Anterior cingulate cortex (tissue), 58 donors: Measurements from ENCODE around the gene DUOXA1.

Source experiments
- DNase-seq, 58 donors: peaks; one replicate each; lab custom pipeline; 2025; lab: John Stamatoyannopoulos, UW

DUOXA1 gene, protein sequence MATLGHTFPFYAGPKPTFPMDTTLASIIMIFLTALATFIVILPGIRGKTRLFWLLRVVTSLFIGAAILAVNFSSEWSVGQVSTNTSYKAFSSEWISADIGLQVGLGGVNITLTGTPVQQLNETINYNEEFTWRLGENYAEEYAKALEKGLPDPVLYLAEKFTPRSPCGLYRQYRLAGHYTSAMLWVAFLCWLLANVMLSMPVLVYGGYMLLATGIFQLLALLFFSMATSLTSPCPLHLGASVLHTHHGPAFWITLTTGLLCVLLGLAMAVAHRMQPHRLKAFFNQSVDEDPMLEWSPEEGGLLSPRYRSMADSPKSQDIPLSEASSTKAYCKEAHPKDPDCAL

GRCh38 chr15:45129651-45130129, at the start of gene DUOXA1, which contains the start of gene DUOX1:
Gene DUOXA1, minus strand, starts transcription at chr15:45129879. Its CDS starts 6,865 bp downstream, at chr15:45123014.
Gene DUOX1, plus strand, starts transcription at chr15:45129994. Its CDS starts 1,973 bp downstream, at chr15:45131967.
- peak in 6 of 58 donors; percentile 10 to 23 (median 14) for DNase-seq

DNA sequence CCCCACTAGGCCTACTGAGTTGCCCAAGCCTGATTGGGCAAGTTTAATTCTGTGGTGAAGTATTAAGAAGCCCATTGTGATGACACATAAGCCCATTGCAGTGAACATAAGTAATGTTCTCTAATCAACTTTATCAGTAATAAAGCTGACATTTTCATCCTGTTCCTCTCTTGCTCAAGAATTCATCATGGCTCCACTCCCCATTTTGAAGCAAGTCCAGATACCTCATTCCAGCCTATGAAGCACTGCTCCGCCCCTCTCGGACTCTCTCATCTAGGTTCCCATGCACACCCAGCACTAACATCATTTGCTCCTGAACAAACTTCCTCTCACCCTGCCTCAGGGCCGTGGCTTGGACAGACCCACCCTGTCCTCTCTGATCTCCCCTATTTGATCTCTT, 47.6 kb upstream of the DUOXA1 start:
- no peak for DNase-seq

DNA sequence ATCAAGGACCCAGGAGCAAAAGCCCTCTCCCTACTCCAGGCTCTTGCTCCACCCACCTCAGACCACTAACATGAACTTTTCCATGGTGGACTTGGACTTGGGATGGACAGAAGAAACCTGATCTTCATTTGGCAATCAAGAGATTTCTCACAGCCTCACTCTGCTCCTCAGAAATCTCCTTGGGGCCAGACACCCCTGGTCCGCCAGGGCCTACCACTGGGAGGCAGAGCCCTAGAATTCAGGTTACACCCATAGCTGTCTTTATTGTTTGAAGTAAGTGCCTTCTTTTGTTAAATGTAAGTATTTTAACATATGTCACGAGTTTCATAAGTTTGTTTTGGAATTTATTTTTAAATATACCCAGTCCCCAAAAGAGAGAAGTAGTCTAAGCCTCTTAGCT, 44.9 kb upstream of the DUOXA1 start:
- no peak for DNase-seq

GRCh38 chr15:45174069-45174468, 44.4 kb upstream of the DUOXA1 start:
- DNase-seq: no peak

- DNase-seq: no peak
Measured at GRCh38 chr15:45171912-45172311, 42.2 kb upstream of the DUOXA1 start.

DNA sequence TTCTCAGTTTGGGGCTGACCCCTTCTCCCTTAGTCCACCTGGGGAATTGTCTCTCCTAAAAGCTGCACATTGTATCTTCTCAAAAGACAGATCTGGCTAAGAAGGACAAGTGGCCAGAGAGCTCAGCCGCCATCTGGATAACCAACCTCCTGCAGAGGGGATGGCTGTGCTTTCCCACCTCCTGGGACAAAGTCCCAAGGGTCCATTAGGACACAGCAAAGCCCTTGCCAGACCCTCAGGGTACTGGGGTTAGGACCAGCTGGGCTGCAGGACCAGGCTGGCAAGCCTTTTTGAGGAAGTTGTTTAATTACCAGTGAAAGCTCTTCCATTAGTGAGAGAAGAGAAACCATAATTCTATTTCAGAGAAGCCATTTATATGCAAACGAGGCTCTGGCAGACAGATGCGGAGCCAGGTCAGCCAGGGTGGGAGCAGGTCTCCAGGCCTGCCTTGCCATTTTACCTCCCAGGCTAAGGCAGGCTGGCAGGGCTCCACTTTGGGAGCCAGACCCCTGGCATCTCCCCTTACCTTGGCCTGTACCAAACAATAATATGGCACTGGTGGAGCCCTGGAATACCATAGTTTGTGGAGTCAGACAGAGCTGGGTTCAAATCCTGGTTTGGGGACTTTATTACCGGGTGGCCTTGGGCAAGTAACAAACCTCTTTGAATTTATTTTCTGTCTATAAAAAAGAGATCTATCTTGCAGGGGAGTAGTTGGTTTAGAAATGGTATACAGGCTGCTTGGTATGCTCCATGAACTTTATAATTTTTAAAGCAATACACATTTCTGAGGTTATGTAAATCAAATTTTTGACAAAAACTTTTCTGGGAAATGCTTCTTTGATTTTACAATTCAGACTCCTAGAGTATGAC, 40.2 kb upstream of the DUOXA1 start:
- DNase-seq: no peak

DNA sequence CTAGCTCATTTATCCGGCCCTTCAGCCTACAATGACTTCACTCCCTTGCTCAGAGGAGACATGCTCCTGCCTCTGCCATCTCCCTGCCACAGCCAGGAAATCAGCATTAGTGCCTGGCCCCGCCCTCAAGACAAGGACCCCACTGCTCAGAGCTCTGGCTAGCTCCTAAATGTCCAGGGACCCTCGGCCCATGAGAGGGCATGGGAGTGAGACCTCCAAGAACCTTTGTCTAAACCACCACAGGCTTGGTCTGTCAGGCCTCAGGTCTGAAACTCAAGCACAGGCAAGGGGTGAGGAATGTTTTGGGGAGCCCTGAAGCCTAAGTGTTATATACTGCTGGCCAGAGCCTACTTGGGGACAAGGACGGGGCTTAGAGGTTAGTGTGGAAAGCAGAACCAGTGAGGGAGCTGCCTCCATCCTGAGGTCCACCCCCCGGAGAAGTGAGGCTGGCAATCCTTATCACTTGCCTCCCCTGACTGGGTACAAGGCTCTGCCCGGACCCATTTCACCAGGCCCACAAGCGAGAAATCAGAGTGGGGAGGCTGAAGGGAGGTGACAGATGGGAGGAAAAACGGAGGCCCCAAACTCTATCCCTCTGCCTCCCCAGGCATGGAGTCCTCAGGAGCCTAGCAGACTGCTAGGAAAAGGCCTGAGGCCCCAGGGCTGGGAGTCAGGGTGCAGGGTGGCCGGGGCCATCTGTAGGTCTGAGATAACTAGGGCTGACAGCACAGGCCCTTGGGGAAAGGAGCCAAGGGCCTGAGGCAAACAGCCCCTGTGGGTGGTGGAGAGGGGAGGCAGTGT, 39.3 kb upstream of the DUOXA1 start:
- no peak for DNase-seq

- DNase-seq: no peak
Measured at GRCh38 chr15:45168286-45168685, 38.6 kb upstream of the DUOXA1 start.

DNA sequence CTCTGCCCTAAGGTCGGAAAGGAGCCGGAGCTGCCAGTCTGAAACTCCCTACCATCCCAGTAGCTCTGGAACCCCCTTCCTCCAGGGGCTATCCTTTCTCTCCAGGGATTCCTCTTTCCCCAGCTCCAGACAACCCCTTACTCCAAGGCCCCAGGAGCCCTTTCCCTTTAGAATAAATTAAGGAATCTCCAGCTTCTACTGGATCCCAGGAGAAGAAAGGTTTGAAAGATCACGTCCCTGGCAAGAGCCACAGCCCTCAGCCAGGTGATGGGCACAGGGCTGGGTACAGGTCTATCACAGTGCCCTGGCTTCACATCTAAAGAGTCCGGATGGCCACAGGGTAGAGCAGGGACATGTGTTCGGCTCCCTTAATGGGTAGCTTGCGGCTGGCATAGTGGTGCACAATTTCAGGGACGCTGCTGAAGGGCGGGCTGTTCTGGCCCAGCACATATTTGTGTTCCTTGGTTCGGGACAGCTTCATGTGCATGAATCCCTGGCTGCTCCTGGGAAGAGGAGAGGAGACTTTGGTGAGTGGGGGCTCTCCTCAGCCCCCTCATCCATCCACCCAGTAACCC, 38.0 kb upstream of the DUOXA1 start:
- peak in 2 of 58 donors; percentile 38 to 43 for DNase-seq

GRCh38 chr15:45166834-45167630, 37.4 kb upstream of the DUOXA1 start:
- peak in 57 of 58 donors; percentile 30 to 88 (median 78) for DNase-seq

DNA sequence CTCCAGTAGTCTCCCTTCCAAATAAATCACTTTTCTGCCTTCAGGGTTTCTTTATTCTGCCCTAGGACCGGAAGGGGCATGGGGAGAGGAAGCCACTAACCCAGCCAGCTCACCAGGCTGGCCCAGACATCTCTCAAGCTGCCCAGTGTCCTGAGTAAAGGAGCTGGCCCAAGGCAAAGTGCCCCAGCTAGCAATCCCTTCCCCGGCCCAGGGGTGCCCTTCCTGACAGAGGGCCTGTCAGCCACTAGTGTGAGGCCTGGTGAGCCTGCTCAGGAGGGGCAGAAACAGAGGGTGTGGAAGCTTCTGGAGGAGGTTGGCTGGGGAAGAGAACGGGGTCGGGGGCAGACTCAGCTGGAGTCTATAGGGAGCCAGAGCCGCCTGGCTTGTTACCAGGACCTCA, 35.9 kb upstream of the DUOXA1 start:
- no peak for DNase-seq

DNA sequence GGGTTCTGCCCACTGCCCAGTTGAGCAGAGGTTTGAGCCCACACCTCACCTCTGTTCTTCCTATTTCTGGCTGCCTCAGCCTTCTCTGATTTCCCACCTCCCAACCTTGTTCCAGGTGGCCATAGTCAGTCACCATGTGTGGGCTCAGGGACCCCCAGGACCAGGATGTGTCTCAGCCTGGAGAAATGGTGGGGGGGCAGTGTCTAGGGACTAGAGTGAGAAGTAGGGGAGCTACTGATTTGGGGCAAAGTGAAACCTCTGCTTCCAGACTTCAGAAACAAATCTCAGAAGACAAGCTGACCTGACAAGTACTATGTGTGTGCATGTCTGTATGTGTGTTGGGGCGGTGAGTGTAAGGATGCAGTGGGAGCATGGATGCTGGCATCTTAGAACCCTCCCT, 35.2 kb upstream of the DUOXA1 start:
- DNase-seq: no peak

GRCh38 chr15:45163508-45163856, 33.8 kb upstream of the DUOXA1 start:
- DNase-seq: no peak

DNA sequence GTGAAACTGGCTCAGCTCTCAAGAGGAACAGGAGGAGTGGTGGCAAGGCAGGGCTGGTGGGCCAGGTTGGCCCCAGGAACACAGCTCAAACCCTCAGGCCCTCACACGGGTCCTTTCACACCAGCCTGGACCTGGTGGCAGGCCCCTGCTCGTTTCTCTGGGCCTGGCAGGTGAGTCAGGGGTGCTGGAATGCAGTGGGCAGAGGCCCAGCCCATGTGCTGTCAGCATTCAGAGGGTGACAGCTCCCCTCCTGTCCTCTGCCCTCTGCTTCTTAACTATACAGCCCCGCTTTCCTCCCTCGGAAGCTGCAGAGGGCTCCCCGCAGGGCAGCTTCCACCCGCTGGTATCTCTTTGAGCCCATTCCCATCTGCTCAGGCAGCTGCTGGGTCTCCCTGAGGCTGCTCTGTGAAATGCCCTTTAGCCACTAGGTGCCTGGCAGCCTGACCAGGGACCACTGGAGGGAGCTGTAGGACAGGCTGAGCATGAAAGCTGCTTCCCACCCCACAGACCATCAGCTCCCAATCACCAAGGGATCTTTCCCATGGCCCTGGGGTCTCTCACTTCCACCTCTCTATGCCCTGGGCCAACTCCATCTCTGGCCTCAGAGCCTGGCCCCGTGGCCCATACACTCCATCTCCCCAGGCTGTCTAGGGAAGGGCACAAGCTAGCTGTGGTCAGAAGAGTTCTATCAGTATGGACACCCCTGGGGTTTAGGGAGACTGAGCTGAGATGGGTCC, 33.3 kb upstream of the DUOXA1 start:
- DNase-seq: peak in 55 of 58 donors; percentile 15 to 81 (median 65)

DNA sequence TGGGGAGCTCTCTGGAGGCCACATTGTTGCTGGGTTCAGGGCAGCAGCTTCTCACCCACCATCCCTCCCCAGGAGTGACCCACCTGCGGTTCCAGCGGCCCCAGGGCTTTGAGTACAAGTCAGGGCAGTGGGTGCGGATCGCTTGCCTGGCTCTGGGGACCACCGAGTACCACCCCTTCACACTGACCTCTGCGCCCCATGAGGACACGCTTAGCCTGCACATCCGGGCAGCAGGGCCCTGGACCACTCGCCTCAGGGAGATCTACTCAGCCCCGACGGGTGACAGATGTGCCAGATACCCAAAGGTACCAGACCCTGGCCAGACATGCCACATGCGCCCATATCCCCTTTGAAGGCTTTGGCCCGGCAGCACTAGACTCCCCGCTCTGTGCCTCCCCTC, 32.0 kb upstream of the DUOXA1 start:
- no peak for DNase-seq

DNA sequence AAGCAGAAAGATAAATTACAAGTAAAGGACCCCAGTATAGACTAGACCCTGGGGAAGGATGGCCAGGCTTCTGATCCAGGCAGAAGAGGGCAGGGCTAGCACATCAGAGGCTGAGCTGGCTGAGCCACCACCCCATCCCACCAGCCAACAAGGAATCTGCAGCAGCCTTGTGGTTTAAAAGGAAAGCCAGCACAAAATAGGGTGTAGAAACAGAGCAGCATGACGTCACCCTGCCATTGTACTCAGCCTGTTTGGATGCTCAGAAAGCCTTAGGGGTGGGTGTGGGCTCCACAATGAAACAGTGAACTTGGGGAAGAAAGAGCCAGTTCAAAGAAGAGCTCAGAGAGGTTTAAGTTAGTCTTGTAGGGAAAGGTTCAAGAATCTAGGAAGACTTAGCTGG, 28.3 kb upstream of the DUOXA1 start:
- peak in 45 of 58 donors; percentile 11 to 76 (median 45) for DNase-seq

DNA sequence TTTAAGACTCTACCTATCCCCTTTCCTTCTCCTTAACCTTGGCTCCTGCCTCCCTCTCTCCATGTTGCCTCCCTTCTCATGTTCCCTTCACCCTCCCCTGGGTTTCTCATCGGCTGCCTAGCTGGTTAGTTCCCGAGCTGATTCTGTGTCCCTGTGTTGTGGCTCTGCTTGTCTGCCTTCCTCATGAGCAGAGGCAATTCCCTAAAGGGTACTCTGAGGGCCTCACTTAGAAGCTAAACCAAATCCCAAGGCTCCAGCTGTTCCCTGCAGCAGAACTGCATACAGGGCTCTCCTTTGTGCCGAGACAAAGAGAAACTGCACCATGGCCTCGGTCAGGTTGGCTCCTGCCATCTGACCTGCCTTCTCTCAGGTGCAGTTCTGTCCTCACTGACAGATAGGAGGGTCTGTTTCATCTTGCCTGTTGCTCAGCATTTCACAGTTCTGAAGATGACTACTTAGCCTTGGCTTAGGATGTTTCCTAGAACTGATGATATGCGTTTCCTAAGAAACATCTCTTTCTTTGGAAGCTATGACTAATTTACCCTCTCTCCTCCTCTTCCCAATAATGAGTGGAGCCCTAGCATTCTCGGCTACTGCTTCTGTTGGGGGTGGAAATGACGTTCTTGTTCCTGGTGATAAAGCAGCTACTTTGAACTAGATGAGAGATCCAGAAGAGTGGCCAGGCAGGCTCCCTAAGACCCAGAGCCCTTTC, 27.2 kb upstream of the DUOXA1 start:
- DNase-seq: peak in 6 of 58 donors; percentile 11 to 42 (median 20)

DNA sequence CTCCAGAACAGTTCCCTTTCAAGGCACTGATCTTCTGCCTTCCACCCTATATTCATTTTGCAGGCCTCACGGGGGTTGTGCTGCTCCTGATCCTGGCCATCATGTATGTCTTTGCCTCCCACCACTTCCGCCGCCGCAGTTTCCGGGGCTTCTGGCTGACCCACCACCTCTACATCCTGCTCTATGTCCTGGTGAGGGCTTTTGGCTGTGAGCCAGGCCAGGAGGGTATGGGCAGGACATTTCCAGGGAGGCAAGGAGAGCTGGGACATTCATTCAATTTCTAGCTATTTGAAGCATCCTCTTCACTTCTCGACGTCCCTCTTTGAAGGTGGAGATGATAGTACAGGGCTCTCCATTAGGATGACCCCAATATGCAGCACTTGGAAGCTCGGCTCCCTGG, 26.1 kb upstream of the DUOXA1 start:
- DNase-seq: no peak
